GM12878 (cell line): Measurements from ENCODE around the gene ADGRD2. TPM values are rescaled to one million over a fixed set of nuclear protein-coding genes. Genes with fewer than 3 reads are reported as not detected.

Source experiments
- ATAC-seq: fragments of 200-7000 bp; cut with Tn5 transposase; 3 replicates; pipeline ENCODE4 v1.9.1; 2020; ENCODE audit warnings: mild to moderate bottlenecking, moderate library complexity
- BruUV-seq: library from RNA; stranded (reverse); fragments of 400-500 nt; replicated peaks from 2 replicates; lab custom pipeline; 2021; lab: Mats Ljungman, UMichigan
- CTCF ChIA-PET: fragments of 300-600 bp; sonication (Branson Sonifier 250); formaldehyde crosslinking; extraction: SDS; loops from one replicate; lab custom pipeline; 2021; ENCODE audit warnings: inconsistent platforms; lab: Yijun Ruan, JAX
- POLR2A ChIA-PET: fragments of 350-600 bp; formaldehyde crosslinking; extraction: SDS; loops from one replicate; lab custom pipeline; 2021; ENCODE audit warnings: inconsistent platforms; lab: Charles Lee
- RAD21 ChIA-PET: fragments of 300-600 bp; sonication (Branson Sonifier 250); formaldehyde crosslinking; loops from one replicate; lab custom pipeline; 2023; ENCODE audit warnings: antibody characterized with exemption; ENCODE audit not compliant: unreplicated experiment; lab: Charles Lee
- SMC1A ChIA-PET: fragments of 300-600 bp; sonication (Branson Sonifier 250); formaldehyde crosslinking; loops from one replicate; lab custom pipeline; 2023; ENCODE audit not compliant: unreplicated experiment, uncharacterized antibody; lab: Charles Lee
- DNase-seq: peaks from one replicate; pipeline ENCODE4 v3.0.0-alpha.2; 2011; ENCODE audit warnings: low read depth, low spot score
- FAIRE-seq: peaks from 3 replicates; lab custom pipeline; 2011; peaks lifted over from hg19 to GRCh38; lab: Jason Lieb, UNC
- H2AFZ ChIP-seq: 2 replicates; pipeline ENCODE4 v1.6.0; 2011; ENCODE audit warnings: low read depth, low read length, control low read depth; ENCODE audit not compliant: control insufficient read depth
- H3K27ac ChIP-seq: 2 replicates; pipeline ENCODE4 v1.5.1; 2011; ENCODE audit warnings: control low read depth; ENCODE audit not compliant: control insufficient read depth, insufficient read depth
- H3K27me3 ChIP-seq, 2 experiments: replicated peaks in 1 of 2; 2 replicates each; pipeline versions ENCODE4 v1.6.0 to v1.6.1; 2011; ENCODE audit warnings: low read length in 1 of 2; ENCODE audit not compliant: control insufficient read depth in 2 of 2, insufficient read depth in 2 of 2
- H3K36me3 ChIP-seq, 2 experiments: 2 replicates each; pipeline ENCODE4 v1.5.1; 2011; ENCODE audit warnings: low read length in 1 of 2; ENCODE audit not compliant: control insufficient read depth in 2 of 2, insufficient read depth in 2 of 2
- H3K4me1 ChIP-seq: 2 replicates; pipeline ENCODE4 v1.6.1; 2011; ENCODE audit warnings: mild to moderate bottlenecking, low read length, moderate library complexity, mixed read lengths; ENCODE audit not compliant: control insufficient read depth, insufficient read depth
- H3K4me2 ChIP-seq: 2 replicates; pipeline ENCODE4 v1.6.0; 2011; ENCODE audit warnings: control low read depth; ENCODE audit not compliant: control insufficient read depth, insufficient read depth
- H3K4me3 ChIP-seq: fragments of 200-600 bp; sonication (generic); 2 replicates; pipeline ENCODE4 v1.5.1; 2016
- H3K79me2 ChIP-seq: 2 replicates; pipeline ENCODE4 v1.6.0; 2011; ENCODE audit warnings: low read length; ENCODE audit not compliant: control insufficient read depth, insufficient read depth
- H3K9ac ChIP-seq: 2 replicates; pipeline ENCODE4 v1.8.0; 2011; ENCODE audit warnings: low read length, control low read depth, mixed read lengths; ENCODE audit not compliant: control insufficient read depth, insufficient read depth
- H3K9me3 ChIP-seq: replicated peaks from 3 replicates; pipeline ENCODE4 v1.5.1; 2011; ENCODE audit warnings: mild to moderate bottlenecking, low read length; ENCODE audit not compliant: control insufficient read depth, insufficient read depth
- H4K20me1 ChIP-seq: 2 replicates; pipeline ENCODE4 v1.6.0; 2011; ENCODE audit not compliant: control insufficient read depth, insufficient read depth
- BCLAF1 ChIP-seq: fragments of 450-650 bp; IDR thresholded peaks from 2 replicates; pipeline ENCODE4 v1.6.1; 2017; ENCODE audit warnings: antibody characterized with exemption, mild to moderate bottlenecking, moderate library complexity
- CREM ChIP-seq: IDR thresholded peaks from 2 replicates; pipeline ENCODE4 v1.6.1; 2014; ENCODE audit warnings: antibody characterized with exemption, low read depth
- ETV6 ChIP-seq, 2 experiments: fragments of 450-650 bp in 1 of 2; IDR thresholded peaks in 1 of 2; conservative IDR thresholded peaks in 1 of 2; 2 replicates each; pipeline ENCODE4 v1.6.1; 2014; ENCODE audit warnings: antibody characterized with exemption in 1 of 2, borderline replicate concordance in 1 of 2, low read depth in 1 of 2, mild to moderate bottlenecking in 1 of 2, moderate library complexity in 1 of 2
- NFYA ChIP-seq: IDR thresholded peaks from 2 replicates; pipeline ENCODE4 v1.6.1; 2011; ENCODE audit warnings: low read depth, mild to moderate bottlenecking, low read length, improper control_type of control experiment, borderline replicate concordance
- POU2F2 ChIP-seq: IDR thresholded peaks from 3 replicates; pipeline ENCODE4 v1.6.1; 2011; ENCODE audit warnings: low read depth, mild to moderate bottlenecking, low read length, borderline replicate concordance
- RB1 ChIP-seq: fragments of 450-650 bp; formaldehyde crosslinking; IDR thresholded peaks from 2 replicates; pipeline ENCODE4 v1.6.1; 2017; ENCODE audit warnings: mild to moderate bottlenecking, borderline replicate concordance
- RCOR1 ChIP-seq: conservative IDR thresholded peaks from 2 replicates; pipeline ENCODE4 v1.6.1; 2012; ENCODE audit warnings: low read depth, low read length, improper control_type of control experiment
- SIN3A ChIP-seq: IDR thresholded peaks from 2 replicates; pipeline ENCODE4 v1.6.1; 2012; ENCODE audit warnings: low read depth, low read length, improper control_type of control experiment
- SREBF2 ChIP-seq: IDR thresholded peaks from 2 replicates; pipeline ENCODE4 v1.6.1; 2012; ENCODE audit warnings: mild to moderate bottlenecking, low read length
- STAT1 ChIP-seq: fragments of 450-650 bp; conservative IDR thresholded peaks from 2 replicates; pipeline ENCODE4 v1.6.1; 2014; ENCODE audit warnings: antibody characterized with exemption, mild to moderate bottlenecking
- STAT3 ChIP-seq: IDR thresholded peaks from 2 replicates; pipeline ENCODE4 v1.6.1; 2011; ENCODE audit warnings: low read depth, low read length, improper control_type of control experiment
- SUZ12 ChIP-seq: fragments of 200-600 bp; sonication (generic); IDR thresholded peaks from one replicate; pipeline ENCODE4 v1.6.1; 2018; ENCODE audit warnings: antibody characterized with exemption, mild to moderate bottlenecking; ENCODE audit not compliant: unreplicated experiment
- TAF1 ChIP-seq: IDR thresholded peaks from 2 replicates; pipeline ENCODE4 v1.6.1; 2011; ENCODE audit warnings: mild to moderate bottlenecking, low read depth, low read length, borderline replicate concordance
- TCF3 ChIP-seq: IDR thresholded peaks from 2 replicates; pipeline ENCODE4 v1.6.1; 2012; ENCODE audit warnings: low read depth, mild to moderate bottlenecking, low read length, borderline replicate concordance; ENCODE audit not compliant: insufficient read depth
- USF1 ChIP-seq: IDR thresholded peaks from 2 replicates; pipeline ENCODE4 v1.6.1; 2011; ENCODE audit warnings: borderline replicate concordance, low read depth, mild to moderate bottlenecking, moderate library complexity, mixed read lengths, low read length; ENCODE audit not compliant: insufficient read depth; ENCODE audit errors: extremely low read length
- ZNF274 ChIP-seq: IDR thresholded peaks from one replicate; pipeline ENCODE4 v1.8.0; 2011; ENCODE audit not compliant: insufficient read length, insufficient read depth
- WGBS: methylation state at CpG from one replicate; pipeline ENCODE4 v1.1.6; 2016; ENCODE audit warnings: low lambda C conversion rate; ENCODE audit not compliant: insufficient replicate concordance, insufficient coverage; ENCODE audit errors: missing lambda C conversion rate; 5-methylcytosine and 5-hydroxymethylcytosine counted together
- in situ Hi-C: fragments of 300-500 bp; cut with MboI; formaldehyde crosslinking; loops from 9 replicates; pipeline ENCODE4 v1.14.3; 2018; ENCODE audit warnings: mixed read lengths
- intact Hi-C: fragments of 100-400 bp; cut with micrococcal nuclease; formaldehyde crosslinking; loops from one replicate; pipeline ENCODE4 v1.14.2; 2022; ENCODE audit not compliant: unreplicated experiment
- polyA plus RNA-seq, 11 experiments: library from polyadenylated mRNA; depleted of rRNA in 4 of 11; unstranded in 6 of 11; stranded (reverse) in 5 of 11; fragments of >200 nt; fragmentation: Nextera tagmentation in 4 of 11; fragmentation: Illumina TruSeq in 1 of 11; extraction: Ambion mirVana in 4 of 11; extraction: Trizol in 1 of 11; gene quantifications; 1 replicate in 1 of 11; 2 replicates in 10 of 11; pipeline versions ENCODE4 v1.2.1 to v1.2.3, GENCODE V29; 2011 to 2016; ENCODE audit warnings: inconsistent platforms in 2 of 11, missing spikeins in 2 of 11, low read depth in 1 of 11
- total RNA-seq, 4 experiments: library from RNA; depleted of rRNA in 3 of 4; stranded (reverse); fragments of >200 nt in 3 of 4; fragmentation: Illumina TruSeq in 1 of 4; extraction: Trizol in 1 of 4; gene quantifications; 2 replicates each; pipeline versions ENCODE4 v1.2.1 to v1.2.3, GENCODE V29; 2013 to 2021

Gene ADGRD2
- total and polyA plus RNA-seq, 10 of the 15 experiments (the other 5 are each of a cell fraction or from before 2014, with no cell fraction given) = not detected

- TF ChIP-seq CREM (no peak), SUZ12 (no peak), RB1 (no peak), NFYA (no peak), STAT1 (no peak)
Observed at GRCh38 chr9:124465736-124466135, 15.5 kb downstream of the ADGRD2 start (continued).

GRCh38 chr9:124467410-124468060 lies 17.3 kb downstream of the ADGRD2 start:
- H3K27ac ChIP-seq = no peak overlapping the region
- no peak overlapping the region for H3K4me2 ChIP-seq
- no peak overlapping the region for H3K9ac ChIP-seq
- H3K9me3 ChIP-seq = no peaks in the 10 kb centered on the region
- DNase-seq (no peak), ATAC-seq (no peak), FAIRE-seq (no peak)
- no peaks in the 10 kb centered on the region for H3K4me1 ChIP-seq
- ChIA-PET RAD21 (no interaction called here), POLR2A (no interaction called here), SMC1A (no interaction called here), CTCF (interaction anchor here (0.6 kb wide), 1 partner anchor 21 kb away, joined by 4 read pairs; no protein-coding TSS in a partner anchor)
- H2AFZ ChIP-seq = no peak overlapping the region
- no TSS peak for BruUV-seq
- 45% methylated on average over 17 of the region's 17 CpGs for WGBS
- H4K20me1 ChIP-seq = no peaks in the 10 kb centered on the region
- TF ChIP-seq ZNF274 (no peak), RCOR1 (no peak), BCLAF1 (no peak), ETV6 (conservative IDR thresholded peaks at IDR 0.05 in 1 of 2, IDR thresholded peaks at IDR 0.05 in 1 of 2; ENCODE audit: borderline replicate concordance in 1 of 2, low read depth in 1 of 2) (no peak), STAT3 (no peak), TCF3 (no peak), TAF1 (no peak), SREBF2 (no peak), USF1 (no peak), POU2F2 (no peak), SIN3A (no peak)
- no peaks in the 10 kb centered on the region for H3K79me2 ChIP-seq
- in situ Hi-C loops = no loop called here
- intact Hi-C loops = no loop called here
- no peaks in the 10 kb centered on the region; a peak in 1 of 4 replicates for H3K27me3 ChIP-seq
- H3K36me3 ChIP-seq = no peaks in the 10 kb centered on the region
- H3K4me3 ChIP-seq = no peak overlapping the region
